NT2/D1 (cell line): ENCODE measurements around the gene NPTXR.

Experiments
- SUZ12 ChIP-seq: IDR thresholded peaks from 2 replicates; pipeline ENCODE4 v1.6.1; 2011; ENCODE audit not compliant: insufficient read length, insufficient read depth; ENCODE audit errors: extremely low read depth
- YY1 ChIP-seq: IDR thresholded peaks from 2 replicates; pipeline ENCODE4 v1.6.1; 2011; ENCODE audit not compliant: insufficient read length, insufficient read depth

DNA sequence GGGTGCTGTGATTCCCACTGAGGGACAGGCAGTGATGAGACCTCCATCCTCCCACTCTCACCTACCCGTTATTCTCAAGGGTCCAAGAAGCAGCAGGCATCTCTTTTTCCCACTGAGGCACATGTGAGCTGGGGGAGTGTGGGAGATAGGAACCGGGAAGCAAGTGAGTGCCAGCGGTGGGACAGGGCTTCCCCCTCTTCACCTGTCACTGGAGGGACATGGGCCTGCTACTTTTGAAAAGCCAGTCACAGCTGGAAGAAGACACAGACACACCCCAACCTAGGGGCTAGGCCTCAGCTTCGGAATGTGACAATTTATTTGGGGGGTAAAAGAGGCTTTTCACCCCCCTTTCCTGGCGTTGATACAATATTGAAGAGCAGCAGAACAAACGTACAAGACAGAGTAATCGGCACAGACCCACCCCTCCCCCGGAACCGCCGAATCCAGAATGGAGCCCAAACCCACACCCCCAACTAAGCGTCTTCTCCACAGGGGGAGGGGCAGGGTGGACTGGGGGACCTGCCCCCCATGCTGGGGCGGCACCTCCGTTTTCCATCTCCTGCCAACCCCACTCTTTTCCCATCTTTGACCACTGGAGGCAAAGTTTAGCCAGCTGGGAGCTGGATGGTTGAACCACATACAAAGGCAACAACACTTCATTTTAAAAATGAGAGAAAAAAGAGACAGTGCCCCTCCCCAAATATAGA is 17.5 kb upstream of the NPTXR start:
- no peak for TF ChIP-seq SUZ12
- no peak for TF ChIP-seq YY1
